GM12878 (cell line): ENCODE results near the gene ZNF423. TPM values are rescaled to one million over a fixed set of nuclear protein-coding genes. Genes with fewer than 3 reads are reported as not detected.

Experiments used
- ATAC-seq: fragments of 200-7000 bp; cut with Tn5 transposase; 3 replicates; pipeline ENCODE4 v1.9.1; 2020; ENCODE audit warnings: mild to moderate bottlenecking, moderate library complexity
- BruUV-seq: library from RNA; stranded (reverse); fragments of 400-500 nt; replicated peaks from 2 replicates; lab custom pipeline; 2021; lab: Mats Ljungman, UMichigan
- CTCF ChIA-PET: fragments of 300-600 bp; sonication (Branson Sonifier 250); formaldehyde crosslinking; extraction: SDS; loops from one replicate; lab custom pipeline; 2021; ENCODE audit warnings: inconsistent platforms; lab: Yijun Ruan, JAX
- POLR2A ChIA-PET: fragments of 350-600 bp; formaldehyde crosslinking; extraction: SDS; loops from one replicate; lab custom pipeline; 2021; ENCODE audit warnings: inconsistent platforms; lab: Charles Lee
- RAD21 ChIA-PET: fragments of 300-600 bp; sonication (Branson Sonifier 250); formaldehyde crosslinking; loops from one replicate; lab custom pipeline; 2023; ENCODE audit warnings: antibody characterized with exemption; ENCODE audit not compliant: unreplicated experiment; lab: Charles Lee
- SMC1A ChIA-PET: fragments of 300-600 bp; sonication (Branson Sonifier 250); formaldehyde crosslinking; loops from one replicate; lab custom pipeline; 2023; ENCODE audit not compliant: unreplicated experiment, uncharacterized antibody; lab: Charles Lee
- DNase-seq: peaks from one replicate; pipeline ENCODE4 v3.0.0-alpha.2; 2011; ENCODE audit warnings: low read depth, low spot score
- FAIRE-seq: peaks from 3 replicates; lab custom pipeline; 2011; peaks lifted over from hg19 to GRCh38; lab: Jason Lieb, UNC
- H2AFZ ChIP-seq: 2 replicates; pipeline ENCODE4 v1.6.0; 2011; ENCODE audit warnings: low read depth, low read length, control low read depth; ENCODE audit not compliant: control insufficient read depth
- H3K27ac ChIP-seq: 2 replicates; pipeline ENCODE4 v1.5.1; 2011; ENCODE audit warnings: control low read depth; ENCODE audit not compliant: control insufficient read depth, insufficient read depth
- H3K27me3 ChIP-seq, 2 experiments: replicated peaks in 1 of 2; 2 replicates each; pipeline versions ENCODE4 v1.6.0 to v1.6.1; 2011; ENCODE audit warnings: low read length in 1 of 2; ENCODE audit not compliant: control insufficient read depth in 2 of 2, insufficient read depth in 2 of 2
- H3K36me3 ChIP-seq, 2 experiments: 2 replicates each; pipeline ENCODE4 v1.5.1; 2011; ENCODE audit warnings: low read length in 1 of 2; ENCODE audit not compliant: control insufficient read depth in 2 of 2, insufficient read depth in 2 of 2
- H3K4me1 ChIP-seq: 2 replicates; pipeline ENCODE4 v1.6.1; 2011; ENCODE audit warnings: mild to moderate bottlenecking, low read length, moderate library complexity, mixed read lengths; ENCODE audit not compliant: control insufficient read depth, insufficient read depth
- H3K4me2 ChIP-seq: 2 replicates; pipeline ENCODE4 v1.6.0; 2011; ENCODE audit warnings: control low read depth; ENCODE audit not compliant: control insufficient read depth, insufficient read depth
- H3K4me3 ChIP-seq: fragments of 200-600 bp; sonication (generic); 2 replicates; pipeline ENCODE4 v1.5.1; 2016
- H3K79me2 ChIP-seq: 2 replicates; pipeline ENCODE4 v1.6.0; 2011; ENCODE audit warnings: low read length; ENCODE audit not compliant: control insufficient read depth, insufficient read depth
- H3K9ac ChIP-seq: 2 replicates; pipeline ENCODE4 v1.8.0; 2011; ENCODE audit warnings: low read length, control low read depth, mixed read lengths; ENCODE audit not compliant: control insufficient read depth, insufficient read depth
- H3K9me3 ChIP-seq: replicated peaks from 3 replicates; pipeline ENCODE4 v1.5.1; 2011; ENCODE audit warnings: mild to moderate bottlenecking, low read length; ENCODE audit not compliant: control insufficient read depth, insufficient read depth
- H4K20me1 ChIP-seq: 2 replicates; pipeline ENCODE4 v1.6.0; 2011; ENCODE audit not compliant: control insufficient read depth, insufficient read depth
- CREB1 ChIP-seq: IDR thresholded peaks from 2 replicates; pipeline ENCODE4 v1.6.1; 2012; ENCODE audit warnings: low read depth, mild to moderate bottlenecking, inconsistent platforms
- JUND ChIP-seq: IDR thresholded peaks from 2 replicates; pipeline ENCODE4 v1.6.1; 2012; ENCODE audit warnings: low read depth, mild to moderate bottlenecking, low read length, improper control_type of control experiment, moderate library complexity
- NFYA ChIP-seq: IDR thresholded peaks from 2 replicates; pipeline ENCODE4 v1.6.1; 2011; ENCODE audit warnings: low read depth, mild to moderate bottlenecking, low read length, improper control_type of control experiment, borderline replicate concordance
- ZNF274 ChIP-seq: IDR thresholded peaks from one replicate; pipeline ENCODE4 v1.8.0; 2011; ENCODE audit not compliant: insufficient read length, insufficient read depth
- ZNF384 ChIP-seq: IDR thresholded peaks from 2 replicates; pipeline ENCODE4 v1.6.1; 2012; ENCODE audit warnings: low read depth, mild to moderate bottlenecking, low read length, improper control_type of control experiment, borderline replicate concordance
- WGBS: methylation state at CpG from one replicate; pipeline ENCODE4 v1.1.6; 2016; ENCODE audit warnings: low lambda C conversion rate; ENCODE audit not compliant: insufficient replicate concordance, insufficient coverage; ENCODE audit errors: missing lambda C conversion rate; 5-methylcytosine and 5-hydroxymethylcytosine counted together
- in situ Hi-C: fragments of 300-500 bp; cut with MboI; formaldehyde crosslinking; loops from 9 replicates; pipeline ENCODE4 v1.14.3; 2018; ENCODE audit warnings: mixed read lengths
- intact Hi-C: fragments of 100-400 bp; cut with micrococcal nuclease; formaldehyde crosslinking; loops from one replicate; pipeline ENCODE4 v1.14.2; 2022; ENCODE audit not compliant: unreplicated experiment
- polyA plus RNA-seq, 11 experiments: library from polyadenylated mRNA; depleted of rRNA in 4 of 11; unstranded in 6 of 11; stranded (reverse) in 5 of 11; fragments of >200 nt; fragmentation: Nextera tagmentation in 4 of 11; fragmentation: Illumina TruSeq in 1 of 11; extraction: Ambion mirVana in 4 of 11; extraction: Trizol in 1 of 11; gene quantifications; 1 replicate in 1 of 11; 2 replicates in 10 of 11; pipeline versions ENCODE4 v1.2.1 to v1.2.3, GENCODE V29; 2011 to 2016; ENCODE audit warnings: inconsistent platforms in 2 of 11, missing spikeins in 2 of 11, low read depth in 1 of 11
- total RNA-seq, 4 experiments: library from RNA; depleted of rRNA in 3 of 4; stranded (reverse); fragments of >200 nt in 3 of 4; fragmentation: Illumina TruSeq in 1 of 4; extraction: Trizol in 1 of 4; gene quantifications; 2 replicates each; pipeline versions ENCODE4 v1.2.1 to v1.2.3, GENCODE V29; 2013 to 2021
- TF ChIP-seq, protein P1 (sequence below): fragments of 450-650 bp; IDR thresholded peaks from 2 replicates; pipeline ENCODE4 v1.6.1; 2017; ENCODE audit warnings: antibody characterized with exemption, mild to moderate bottlenecking, moderate library complexity
- TF ChIP-seq, protein P2 (sequence below): IDR thresholded peaks from 2 replicates; pipeline ENCODE4 v1.6.1; 2011; ENCODE audit warnings: borderline replicate concordance, low read depth, mild to moderate bottlenecking, moderate library complexity, mixed read lengths, low read length; ENCODE audit not compliant: insufficient read depth; ENCODE audit errors: extremely low read length

Gene ZNF423
- total and polyA plus RNA-seq, 10 of the 15 experiments (the other 5 are each of a cell fraction or from before 2014, with no cell fraction given): 0.03 to 0.64 (median 0.10) TPM

DNA sequence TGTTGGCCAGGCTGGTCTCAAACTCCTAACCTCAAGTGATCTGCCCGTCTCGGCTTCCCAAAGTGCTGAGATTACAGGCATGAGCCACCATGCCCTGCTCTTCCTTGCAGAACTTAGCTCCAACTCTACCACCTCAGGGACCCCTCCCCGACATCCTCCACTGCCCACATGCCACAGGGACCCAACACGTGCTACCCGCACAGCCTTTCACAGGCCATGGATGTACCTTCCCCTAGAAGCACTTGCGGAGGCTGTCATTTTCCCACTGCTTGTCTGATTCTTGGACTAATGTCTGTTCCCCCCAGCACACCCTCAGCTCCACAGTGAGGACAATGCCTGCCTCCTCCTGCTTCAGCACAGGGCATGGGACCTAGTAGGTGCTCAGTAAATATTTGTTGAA lies 147.4 kb downstream of the ZNF423 start:
- ATAC-seq (no peak), DNase-seq (no peak)
- in situ Hi-C loops: no loop called here
- H2AFZ ChIP-seq: no peak overlapping the region
- CTCF ChIA-PET: no interaction called here
- H3K79me2 ChIP-seq: no peaks in the 10 kb centered on the region
- 57% methylated on average over 6 of the region's 6 CpGs for WGBS
- POLR2A ChIA-PET: no interaction called here
- peaks cover 0 to 1% of the 10 kb centered on the region in 2 experiments; a peak in 2 of 4 replicates for H3K27me3 ChIP-seq
- no peak overlapping the region for H3K27ac ChIP-seq
- SMC1A ChIA-PET: interaction anchor here (0.7 kb wide), 1 partner anchor 26 kb away, joined by 3 read pairs; no protein-coding TSS in a partner anchor
- H3K36me3 ChIP-seq: no peaks in the 10 kb centered on the region
- no peaks in the 10 kb centered on the region for H3K9me3 ChIP-seq
- no peak for TF ChIP-seq NFYA
- TF ChIP-seq, protein P1, sequence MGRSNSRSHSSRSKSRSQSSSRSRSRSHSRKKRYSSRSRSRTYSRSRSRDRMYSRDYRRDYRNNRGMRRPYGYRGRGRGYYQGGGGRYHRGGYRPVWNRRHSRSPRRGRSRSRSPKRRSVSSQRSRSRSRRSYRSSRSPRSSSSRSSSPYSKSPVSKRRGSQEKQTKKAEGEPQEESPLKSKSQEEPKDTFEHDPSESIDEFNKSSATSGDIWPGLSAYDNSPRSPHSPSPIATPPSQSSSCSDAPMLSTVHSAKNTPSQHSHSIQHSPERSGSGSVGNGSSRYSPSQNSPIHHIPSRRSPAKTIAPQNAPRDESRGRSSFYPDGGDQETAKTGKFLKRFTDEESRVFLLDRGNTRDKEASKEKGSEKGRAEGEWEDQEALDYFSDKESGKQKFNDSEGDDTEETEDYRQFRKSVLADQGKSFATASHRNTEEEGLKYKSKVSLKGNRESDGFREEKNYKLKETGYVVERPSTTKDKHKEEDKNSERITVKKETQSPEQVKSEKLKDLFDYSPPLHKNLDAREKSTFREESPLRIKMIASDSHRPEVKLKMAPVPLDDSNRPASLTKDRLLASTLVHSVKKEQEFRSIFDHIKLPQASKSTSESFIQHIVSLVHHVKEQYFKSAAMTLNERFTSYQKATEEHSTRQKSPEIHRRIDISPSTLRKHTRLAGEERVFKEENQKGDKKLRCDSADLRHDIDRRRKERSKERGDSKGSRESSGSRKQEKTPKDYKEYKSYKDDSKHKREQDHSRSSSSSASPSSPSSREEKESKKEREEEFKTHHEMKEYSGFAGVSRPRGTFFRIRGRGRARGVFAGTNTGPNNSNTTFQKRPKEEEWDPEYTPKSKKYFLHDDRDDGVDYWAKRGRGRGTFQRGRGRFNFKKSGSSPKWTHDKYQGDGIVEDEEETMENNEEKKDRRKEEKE: no peak
- TF ChIP-seq, protein P2, sequence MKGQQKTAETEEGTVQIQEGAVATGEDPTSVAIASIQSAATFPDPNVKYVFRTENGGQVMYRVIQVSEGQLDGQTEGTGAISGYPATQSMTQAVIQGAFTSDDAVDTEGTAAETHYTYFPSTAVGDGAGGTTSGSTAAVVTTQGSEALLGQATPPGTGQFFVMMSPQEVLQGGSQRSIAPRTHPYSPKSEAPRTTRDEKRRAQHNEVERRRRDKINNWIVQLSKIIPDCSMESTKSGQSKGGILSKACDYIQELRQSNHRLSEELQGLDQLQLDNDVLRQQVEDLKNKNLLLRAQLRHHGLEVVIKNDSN: no peak
- no peak for TF ChIP-seq JUND
- no peak for TF ChIP-seq ZNF274
- no peak for TF ChIP-seq ZNF384
- TF ChIP-seq CREB1: no peak
- TF ChIP-seq, all 136 proteins: peak for 0
- no peaks in the 10 kb centered on the region for H4K20me1 ChIP-seq
- no peak overlapping the region for H3K4me2 ChIP-seq
- H3K9ac ChIP-seq: no peak overlapping the region
- RAD21 ChIA-PET: no interaction called here
- intact Hi-C loops: loop anchor here (10.0 kb wide), 1 partner anchor 214 kb away; no protein-coding TSS in a partner anchor
- no TSS peak for BruUV-seq
- no peak overlapping the region for H3K4me3 ChIP-seq
- no peaks in the 10 kb centered on the region for H3K4me1 ChIP-seq
- FAIRE-seq: no peak
